ENCODE measurements around the gene CNP.

DNA sequence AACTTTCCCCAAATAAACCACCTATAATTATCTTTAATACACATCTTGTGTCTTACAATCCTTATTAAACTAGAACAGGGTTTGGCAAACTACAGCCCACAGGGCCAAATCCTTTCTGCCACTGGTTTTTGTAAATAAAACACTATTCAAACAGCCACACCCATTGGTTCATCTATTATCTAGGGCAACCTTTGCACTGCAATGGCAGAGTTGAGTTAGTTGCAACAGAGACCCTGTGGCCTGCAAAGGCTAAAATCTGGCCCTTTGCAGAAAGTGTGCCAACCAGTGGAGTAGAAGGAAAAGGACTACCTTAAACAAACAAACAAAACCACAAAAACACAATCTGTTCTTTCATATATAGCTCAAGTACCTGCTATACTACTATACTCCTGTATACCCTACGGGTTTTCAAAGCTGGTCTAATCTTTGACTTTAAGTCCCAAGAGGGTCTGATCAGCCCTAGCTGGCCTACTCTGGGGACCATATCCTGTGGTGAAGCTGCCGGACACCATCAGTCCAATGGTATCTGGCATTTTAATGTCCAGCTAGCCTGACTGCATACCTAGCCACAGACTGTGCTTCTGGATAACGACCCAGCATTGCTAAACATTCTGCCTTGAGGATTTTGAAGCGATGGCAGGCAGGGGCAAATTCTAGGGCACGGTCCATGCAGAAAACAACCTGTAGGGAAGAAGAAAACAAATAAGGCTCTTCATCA is 23.3 kb downstream of the CNP start:
- TF ChIP-seq CREB1 (IDR thresholded peaks at IDR 0.05) (no peak), SRF (IDR thresholded peaks at IDR 0.05; ENCODE audit: low read depth, low read length) (no peak), YY1 (IDR thresholded peaks at IDR 0.05; ENCODE audit: low read depth, low read length) (no peak), SP1 (IDR thresholded peaks at IDR 0.05; ENCODE audit: low read depth, low read length) (no peak), TEAD4 (IDR thresholded peaks at IDR 0.05; ENCODE audit: low read depth, low read length) (no peak), ATF3 (IDR thresholded peaks at IDR 0.05; ENCODE audit: insufficient read depth, low read depth, low read length) (no peak)
- TF ChIP-seq, protein P1, sequence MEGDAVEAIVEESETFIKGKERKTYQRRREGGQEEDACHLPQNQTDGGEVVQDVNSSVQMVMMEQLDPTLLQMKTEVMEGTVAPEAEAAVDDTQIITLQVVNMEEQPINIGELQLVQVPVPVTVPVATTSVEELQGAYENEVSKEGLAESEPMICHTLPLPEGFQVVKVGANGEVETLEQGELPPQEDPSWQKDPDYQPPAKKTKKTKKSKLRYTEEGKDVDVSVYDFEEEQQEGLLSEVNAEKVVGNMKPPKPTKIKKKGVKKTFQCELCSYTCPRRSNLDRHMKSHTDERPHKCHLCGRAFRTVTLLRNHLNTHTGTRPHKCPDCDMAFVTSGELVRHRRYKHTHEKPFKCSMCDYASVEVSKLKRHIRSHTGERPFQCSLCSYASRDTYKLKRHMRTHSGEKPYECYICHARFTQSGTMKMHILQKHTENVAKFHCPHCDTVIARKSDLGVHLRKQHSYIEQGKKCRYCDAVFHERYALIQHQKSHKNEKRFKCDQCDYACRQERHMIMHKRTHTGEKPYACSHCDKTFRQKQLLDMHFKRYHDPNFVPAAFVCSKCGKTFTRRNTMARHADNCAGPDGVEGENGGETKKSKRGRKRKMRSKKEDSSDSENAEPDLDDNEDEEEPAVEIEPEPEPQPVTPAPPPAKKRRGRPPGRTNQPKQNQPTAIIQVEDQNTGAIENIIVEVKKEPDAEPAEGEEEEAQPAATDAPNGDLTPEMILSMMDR (IDR thresholded peaks at IDR 0.05; ENCODE audit: control extremely low read depth in 1 of 3, insufficient read depth in 1 of 3, low read depth in 1 of 3, low read length in 3 of 3): no peak

All from H1 (cell line).